Activated gamma-delta T cell (primary cell): ENCODE results near the gene NDP.

Experiments used
- DNase-seq: peaks from one replicate; lab custom pipeline; 2025; lab: John Stamatoyannopoulos, UW
- total RNA-seq, 2 donors: gene quantifications; one replicate each; lab custom pipeline; 2026; lab: John Stamatoyannopoulos, UW

NDP gene
- total RNA-seq: 0 to 0.09 reads per million in 2 donors

DNA sequence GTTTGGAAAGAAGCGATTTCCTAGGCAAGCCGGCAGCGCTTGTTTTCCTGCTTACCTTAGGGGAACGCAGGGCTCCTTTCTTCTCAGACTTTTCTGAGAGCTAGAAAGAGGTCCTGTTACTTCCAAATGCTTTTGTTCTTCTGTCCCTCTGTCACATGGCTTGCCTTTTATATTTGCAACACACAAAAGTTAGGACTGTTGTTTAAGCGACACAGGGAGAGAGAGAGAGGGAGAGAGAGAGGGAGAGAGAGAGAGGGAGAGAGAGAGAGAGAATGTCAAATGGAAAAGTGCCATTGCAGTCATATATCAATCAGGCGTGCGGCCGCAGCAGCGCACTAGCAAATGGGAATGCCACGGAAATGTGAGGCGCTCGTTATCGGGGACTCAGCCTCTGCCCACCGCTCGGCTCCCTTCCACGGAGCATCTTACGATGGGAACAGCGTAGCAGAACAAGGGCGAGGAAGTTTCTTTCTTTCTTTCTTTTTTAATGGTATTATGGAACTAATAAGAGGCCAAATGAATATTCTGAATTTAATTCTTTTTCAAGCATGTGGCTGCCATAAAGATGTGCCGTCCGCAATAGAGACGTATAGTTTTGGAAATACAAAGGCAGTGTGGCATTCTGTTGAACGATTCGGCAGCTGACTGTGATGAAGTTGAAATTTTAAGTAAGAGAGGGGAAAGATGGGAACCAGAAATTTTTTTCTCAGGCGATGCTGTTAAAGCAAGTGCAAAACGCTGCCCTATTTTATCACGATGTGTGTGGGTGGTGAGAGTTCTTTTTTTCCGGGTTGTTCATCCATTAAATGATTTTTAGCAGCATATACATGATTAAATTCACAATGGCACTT is at the start of gene NDP:
Gene NDP, minus strand, starts transcription at position 142 of the 851 bp plus-strand sequence. CDS start 14,745 bp downstream, outside the sequence.
- no peak for DNase-seq

- no peak for DNase-seq
Observed at GRCh38 chrX:44022964-44023363, 49.8 kb upstream of the NDP start.

- DNase-seq: no peak
Observed at GRCh38 chrX:44020693-44021092, 47.5 kb upstream of the NDP start.

- no peak for DNase-seq
Observed at GRCh38 chrX:44019911-44020310, 46.7 kb upstream of the NDP start.

DNA sequence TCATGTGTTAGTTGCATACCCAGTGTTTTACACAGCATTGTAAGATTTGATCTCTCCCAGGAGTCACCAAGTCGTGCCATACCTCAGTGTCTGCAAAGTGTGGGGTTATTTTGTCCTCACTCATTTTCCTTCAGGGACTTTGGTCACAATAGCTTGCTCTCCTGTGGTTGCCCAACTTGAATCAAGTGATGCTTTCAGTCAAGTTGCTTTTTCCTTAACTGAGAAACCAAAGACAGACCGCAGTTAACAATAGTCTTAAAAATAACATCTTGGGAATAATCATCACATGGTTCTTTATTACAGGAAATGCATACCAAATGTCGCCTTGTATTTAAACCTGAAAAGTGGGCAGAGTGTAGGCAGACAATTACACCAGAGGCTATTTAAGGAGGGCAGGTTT is 44.5 kb upstream of the NDP start:
- no peak for DNase-seq

- no peak for DNase-seq
Observed at GRCh38 chrX:44016906-44017305, 43.7 kb upstream of the NDP start.

- no peak for DNase-seq
Observed at GRCh38 chrX:44012484-44013096, 39.4 kb upstream of the NDP start.

DNA sequence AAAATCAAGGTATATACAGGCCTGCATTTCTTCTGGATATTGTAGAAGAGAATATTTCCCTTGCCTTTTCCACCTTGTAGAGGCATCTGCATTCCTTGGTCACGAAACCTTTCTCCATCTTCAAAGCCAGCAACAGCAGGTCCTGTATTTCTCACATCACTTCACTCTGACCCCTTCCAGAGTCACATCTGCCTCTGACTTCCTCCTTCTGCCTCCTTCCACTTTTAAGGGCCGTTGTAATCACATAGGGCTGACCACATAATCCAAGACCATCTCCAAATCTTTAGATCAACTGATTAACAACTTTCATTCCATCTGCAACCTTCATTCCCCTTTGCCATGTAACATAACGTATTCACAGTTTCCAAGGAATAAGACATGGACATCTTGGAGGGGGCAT is 38.3 kb upstream of the NDP start:
- no peak for DNase-seq

- DNase-seq: no peak
Observed at GRCh38 chrX:44010626-44011025, 37.4 kb upstream of the NDP start.

DNA sequence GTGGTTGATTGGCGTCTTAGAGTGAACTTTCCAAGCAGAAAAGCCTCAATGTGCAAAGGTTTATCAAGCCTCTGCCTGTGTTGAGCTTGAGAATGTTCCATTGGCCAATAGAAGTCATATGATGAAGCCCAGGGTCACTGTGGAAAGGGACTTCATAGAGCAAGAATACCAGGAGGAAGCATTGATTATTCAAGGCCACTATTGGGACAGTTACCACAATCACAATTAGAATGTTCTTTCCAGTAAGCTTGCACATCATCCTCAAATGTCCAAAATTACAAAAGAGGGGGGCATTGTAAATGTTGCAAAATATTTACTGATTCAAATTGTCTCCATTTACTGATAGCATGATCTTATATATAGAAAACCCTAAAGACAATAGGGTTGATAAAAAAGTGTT is 32.9 kb upstream of the NDP start:
- no peak for DNase-seq

- no peak for DNase-seq
Observed at GRCh38 chrX:44003975-44004374, 30.8 kb upstream of the NDP start.

- no peak for DNase-seq
Observed at GRCh38 chrX:44002567-44002966, 29.4 kb upstream of the NDP start.

DNA sequence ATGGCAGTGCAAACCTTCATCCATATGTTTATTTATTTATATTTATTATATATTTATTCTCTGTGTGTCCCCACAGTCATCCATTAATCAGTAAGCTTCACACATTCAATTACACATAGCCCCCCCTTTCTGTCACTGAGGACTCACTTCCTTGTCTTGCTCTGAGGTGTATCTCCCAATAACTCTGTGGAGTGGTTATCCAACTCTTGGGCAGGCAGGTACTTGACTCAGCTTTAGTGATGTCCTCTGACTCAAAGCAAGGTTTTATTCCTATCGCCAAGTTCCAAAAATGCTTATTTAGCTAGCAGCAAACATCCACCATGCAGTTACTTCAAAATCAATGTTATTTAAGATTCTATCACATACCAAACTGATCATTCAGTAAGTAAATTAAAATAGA is 25.2 kb upstream of the NDP start:
- no peak for DNase-seq

GRCh38 chrX:43996491-43996890 is 23.3 kb upstream of the NDP start:
- no peak for DNase-seq

DNA sequence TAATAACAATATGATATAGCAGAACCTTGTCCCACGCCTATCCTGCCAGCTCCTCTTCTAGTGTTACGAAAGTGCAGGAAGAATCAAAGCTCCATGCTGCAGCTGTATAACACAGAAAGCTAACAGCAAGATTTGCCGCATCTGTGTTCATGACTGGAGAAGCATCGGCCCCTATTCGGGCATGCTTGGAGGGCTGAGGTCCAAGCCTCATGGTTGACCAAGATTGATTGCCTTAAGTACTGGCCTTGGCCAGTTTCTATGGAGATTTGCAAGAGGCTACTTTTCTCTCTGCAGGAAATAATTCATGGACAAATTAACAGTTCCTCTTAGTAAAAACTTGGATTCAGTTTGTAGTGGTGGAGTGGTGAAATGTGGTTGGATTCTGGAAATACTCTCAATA is 12.9 kb upstream of the NDP start:
- no peak for DNase-seq

DNA sequence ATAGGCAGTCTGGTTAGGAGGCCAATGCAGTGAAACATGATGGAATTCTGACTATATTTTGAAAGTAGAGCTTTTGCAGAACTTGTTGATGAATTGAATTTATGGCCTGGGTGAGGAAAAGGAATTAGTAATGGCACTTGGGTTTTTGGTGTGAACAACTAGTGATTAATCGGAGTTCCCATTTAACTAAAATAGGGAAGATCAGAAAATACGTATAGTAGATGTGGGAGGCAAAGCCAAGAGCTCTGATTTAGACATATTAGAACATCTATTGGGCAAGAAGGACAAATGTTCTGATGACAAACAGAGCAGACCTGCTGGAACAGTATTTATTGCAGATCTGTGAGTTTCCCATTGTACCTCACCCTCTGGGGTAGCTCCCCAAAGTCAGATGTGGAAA is 12.3 kb upstream of the NDP start:
- DNase-seq: no peak

DNA sequence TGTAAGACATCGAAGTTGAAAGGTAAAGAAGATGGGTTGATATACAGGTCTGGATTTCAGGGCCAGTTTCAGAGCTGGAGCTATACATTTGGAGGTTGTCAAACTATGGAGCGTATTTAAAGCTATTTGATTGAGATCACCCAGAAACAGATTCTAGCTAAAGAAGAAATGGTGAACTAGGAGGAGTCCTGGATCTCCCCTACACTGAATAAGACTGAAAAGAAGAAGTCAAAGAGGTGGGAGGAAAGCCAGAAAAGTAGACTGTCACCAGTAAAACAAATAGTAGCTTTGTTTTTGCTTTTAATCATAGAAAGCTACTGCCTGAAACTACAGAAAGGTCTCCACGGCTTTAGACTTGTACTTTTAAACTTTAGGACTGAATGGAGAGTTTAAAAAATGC is 5.0 kb upstream of the NDP start:
- DNase-seq: no peak

DNA sequence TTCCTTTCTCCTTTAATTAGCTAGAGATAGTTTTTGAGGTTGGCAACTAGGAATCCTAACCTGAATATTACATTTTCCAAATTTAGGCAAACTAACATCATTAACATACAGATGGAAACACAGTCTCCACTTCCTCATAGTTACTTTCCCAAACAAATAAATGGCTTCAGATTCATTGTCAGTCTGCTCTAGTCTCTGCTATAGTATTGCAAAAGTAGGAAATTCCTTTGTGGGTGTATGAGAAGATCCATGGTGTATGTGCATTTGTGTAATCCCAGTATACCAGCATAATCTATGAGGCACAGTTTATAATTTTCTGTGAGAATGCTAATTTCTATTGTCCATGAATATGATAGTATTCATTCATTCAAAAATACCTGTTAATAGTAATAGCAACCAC is 3.0 kb upstream of the NDP start:
- DNase-seq: no peak

DNA sequence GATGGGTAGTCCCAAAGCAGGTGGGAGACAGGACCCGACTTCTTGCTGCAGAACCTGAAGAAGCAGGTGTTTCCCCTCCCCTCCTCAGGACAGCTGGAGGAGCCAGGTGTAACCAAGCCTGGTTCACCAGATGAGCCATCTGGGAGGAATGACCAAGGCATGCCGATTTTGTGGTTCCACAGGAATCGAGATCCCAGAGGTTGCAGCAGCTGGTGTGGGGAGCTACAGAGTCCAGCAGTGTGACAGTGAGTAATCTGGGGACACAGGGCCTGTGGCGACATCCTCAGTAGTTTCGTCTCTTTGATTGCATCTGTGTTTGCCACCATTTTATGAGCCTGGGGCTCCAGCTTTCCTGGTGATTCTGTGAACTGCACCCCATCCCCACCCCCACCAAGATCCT is 2.6 kb upstream of the NDP start:
- DNase-seq: no peak

GRCh38 chrX:43974741-43975465 is 1.7 kb upstream of the NDP start:
- no peak for DNase-seq

DNA sequence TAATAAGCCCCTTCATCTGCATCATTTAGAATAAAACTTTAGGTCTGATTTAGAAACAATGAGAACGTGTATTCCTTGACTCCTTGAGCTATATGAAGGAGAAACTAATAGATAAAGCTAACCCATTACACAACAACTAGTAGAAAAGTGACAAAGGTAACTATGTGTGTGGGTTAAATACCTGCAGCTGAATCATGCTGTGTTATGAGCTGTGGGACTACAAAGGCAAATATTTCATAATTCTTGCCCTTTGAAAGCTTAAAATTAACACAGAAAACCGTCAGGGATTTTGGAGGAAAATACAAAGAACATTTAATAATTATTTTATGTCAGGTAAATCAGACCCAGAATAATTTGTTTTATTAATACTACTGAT is 898 bp upstream of the NDP start:
- no peak for DNase-seq

GRCh38 chrX:43971966-43972961 is 926 bp downstream of the NDP start:
- DNase-seq: no peak
